Suprapubic skin (tissue), 4 donors: Measurements from ENCODE around the gene DLGAP4. TPM values are rescaled to one million over a fixed set of nuclear protein-coding genes. Genes with fewer than 3 reads are reported as not detected.

Experiments
- DNase-seq, 2 donors: peaks; one replicate each; pipeline ENCODE4 v3.0.0-alpha.2; 2019; ENCODE audit warnings: low spot score in 2 of 2
- H3K27ac ChIP-seq: fragments of 200-600 bp; sonication (generic); one replicate; pipeline ENCODE4 v1.5.1; 2019
- H3K27me3 ChIP-seq: fragments of 200-600 bp; sonication (generic); one replicate; pipeline ENCODE4 v1.5.1; 2019
- H3K36me3 ChIP-seq: fragments of 200-600 bp; sonication (generic); one replicate; pipeline ENCODE4 v1.5.1; 2019
- H3K4me1 ChIP-seq: fragments of 200-600 bp; sonication (generic); one replicate; pipeline ENCODE4 v1.5.1; 2019
- H3K4me3 ChIP-seq: fragments of 200-600 bp; sonication (generic); one replicate; pipeline ENCODE4 v1.5.1; 2019; ENCODE audit warnings: mild to moderate bottlenecking
- H3K9me3 ChIP-seq: fragments of 200-600 bp; sonication (generic); one replicate; pipeline ENCODE4 v1.5.1; 2019
- CTCF ChIP-seq, 2 donors: fragments of 200-600 bp in 1 of 2; fragments of 450-650 bp in 1 of 2; sonication (generic) in 1 of 2; IDR thresholded peaks; one replicate each; pipeline ENCODE4 v1.5.1; 2016 to 2019; ENCODE audit warnings: antibody characterized with exemption in 2 of 2, mild to moderate bottlenecking in 1 of 2, moderate library complexity in 1 of 2
- EP300 ChIP-seq: sonication (generic); formaldehyde crosslinking; IDR thresholded peaks from one replicate; pipeline ENCODE4 v1.6.1; 2017; ENCODE audit warnings: antibody characterized with exemption
- POLR2A ChIP-seq, 2 donors: fragments of 450-650 bp; IDR thresholded peaks; one replicate each; pipeline ENCODE4 v1.6.1; 2017; ENCODE audit warnings: antibody characterized with exemption in 2 of 2, mild to moderate bottlenecking in 2 of 2, moderate library complexity in 2 of 2
- POLR2AphosphoS5 ChIP-seq, 3 donors: sonication (generic); formaldehyde crosslinking; IDR thresholded peaks; one replicate each; pipeline ENCODE4 v1.6.1; 2017; ENCODE audit warnings: antibody characterized with exemption in 3 of 3
- WGBS: methylation state at CpG from one replicate; pipeline ENCODE4 v1.1.5; 2018; 5-methylcytosine and 5-hydroxymethylcytosine counted together
- total RNA-seq, 4 donors: library from RNA; depleted of rRNA; stranded (reverse); fragments of >200 nt; gene quantifications; one replicate each; pipeline ENCODE4 v1.1.0, GENCODE V29; 2016

The DLGAP4 gene
- total RNA-seq, 4 donors from 2014 or later = 69.5 to 120 (median 96.8) TPM

DNA sequence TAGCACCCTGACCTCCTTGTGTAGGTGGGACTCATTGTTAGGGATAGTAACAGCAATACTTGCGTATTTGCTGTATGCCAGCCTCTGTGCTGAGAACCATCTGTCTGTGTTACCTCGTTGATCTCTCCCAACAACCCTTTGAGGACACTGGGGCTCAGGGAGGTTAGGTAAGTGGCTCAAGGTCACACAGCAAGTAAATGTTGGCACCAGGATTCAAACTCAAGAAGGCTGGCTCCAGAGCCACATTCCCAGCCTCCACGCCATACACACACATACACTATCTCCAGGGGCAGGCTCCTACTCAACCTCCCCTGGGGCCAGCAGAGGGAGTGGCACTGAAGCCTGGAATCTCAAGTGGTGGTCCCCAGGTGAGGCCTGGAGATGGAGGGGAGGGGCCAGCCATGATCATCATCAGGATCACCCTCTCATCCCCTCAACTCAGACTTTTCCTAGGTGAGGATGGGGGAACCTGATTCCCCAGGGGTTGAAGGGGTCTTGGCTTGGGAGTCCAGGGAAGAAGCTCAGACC, 109.4 kb downstream of the DLGAP4 start:
- H3K36me3 ChIP-seq = no peaks in the 10 kb centered on the region
- DNase-seq = no peak
- H3K4me3 ChIP-seq = no peak overlapping the region
- 78% methylated on average over 3 of the region's 3 CpGs for WGBS
- peaks cover 6% of the 10 kb centered on the region for H3K27me3 ChIP-seq
- H3K4me1 ChIP-seq = no peaks in the 10 kb centered on the region
- H3K9me3 ChIP-seq = no peaks in the 10 kb centered on the region
- TF ChIP-seq EP300 (no peak), POLR2A (IDR thresholded peaks at IDR 0.05) (no peak), POLR2AphosphoS5 (IDR thresholded peaks at IDR 0.05) (no peak), CTCF (IDR thresholded peaks at IDR 0.05) (no peak)
- H3K27ac ChIP-seq = no peak overlapping the region

DNA sequence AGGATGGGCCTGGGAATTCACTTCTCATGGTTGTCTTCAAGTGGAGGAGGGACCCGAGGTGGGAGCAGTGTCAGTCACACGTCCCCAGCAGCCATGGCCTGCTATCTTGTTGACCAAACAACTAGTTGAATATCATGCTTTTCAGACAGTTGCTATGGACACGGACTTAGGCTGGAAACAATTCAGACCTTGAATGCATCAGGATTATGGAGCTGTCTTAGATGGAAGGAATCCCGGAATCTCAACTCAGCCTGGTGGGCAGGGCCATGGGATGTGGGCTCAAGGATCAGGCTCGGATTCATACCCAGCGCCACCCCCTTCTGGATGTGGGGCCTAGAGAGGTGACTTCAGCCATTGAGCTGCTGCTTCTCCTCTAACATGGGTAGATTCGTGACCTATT, 112.6 kb downstream of the DLGAP4 start:
- H3K4me3 ChIP-seq = no peak overlapping the region
- WGBS = 93% methylated on average over 7 of the region's 7 CpGs
- DNase-seq = no peak
- no peak for TF ChIP-seq POLR2AphosphoS5 (IDR thresholded peaks at IDR 0.05)
- no peak for TF ChIP-seq CTCF (IDR thresholded peaks at IDR 0.05)
- TF ChIP-seq POLR2A (IDR thresholded peaks at IDR 0.05) = no peak
- no peak for TF ChIP-seq EP300
- H3K4me1 ChIP-seq = peaks cover 4% of the 10 kb centered on the region
- no peaks in the 10 kb centered on the region for H3K9me3 ChIP-seq
- H3K36me3 ChIP-seq = no peaks in the 10 kb centered on the region
- H3K27ac ChIP-seq = no peak overlapping the region
- peaks cover 10% of the 10 kb centered on the region for H3K27me3 ChIP-seq

DNA sequence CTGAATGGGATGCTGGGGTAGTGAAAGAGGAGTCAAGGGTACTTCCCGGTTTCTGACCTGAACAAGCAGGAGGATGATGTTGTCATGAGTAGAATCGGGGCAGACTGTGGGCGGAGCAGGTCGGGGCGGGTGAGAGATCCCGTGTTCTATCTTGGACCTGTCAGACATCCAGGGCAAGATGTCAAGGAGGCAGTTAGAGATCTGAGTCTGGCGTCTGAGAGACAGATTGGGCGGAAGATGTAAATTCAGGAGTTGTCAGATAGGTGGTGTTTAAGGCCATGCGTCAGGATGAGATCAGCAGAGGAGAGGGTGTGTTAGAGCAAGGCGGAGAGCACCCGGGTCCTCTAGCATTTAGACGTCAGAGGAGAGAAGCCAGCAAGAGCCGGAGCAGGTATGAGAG, 115.5 kb downstream of the DLGAP4 start:
- WGBS = 29% methylated on average over 13 of the region's 13 CpGs
- DNase-seq = no peak
- Histone ChIP-seq H3K27ac (no peak overlapping the region), H3K4me3 (no peak overlapping the region), H3K9me3 (no peaks in the 10 kb centered on the region), H3K4me1 (peaks cover 4% of the 10 kb centered on the region), H3K27me3 (peaks cover 7% of the 10 kb centered on the region), H3K36me3 (no peaks in the 10 kb centered on the region)
- TF ChIP-seq EP300 (no peak), POLR2A (IDR thresholded peaks at IDR 0.05) (no peak), CTCF (IDR thresholded peaks at IDR 0.05) (no peak), POLR2AphosphoS5 (IDR thresholded peaks at IDR 0.05) (no peak)

GRCh38 chr20:36424314-36424713, 118.2 kb downstream of the DLGAP4 start:
- H3K36me3 ChIP-seq = no peaks in the 10 kb centered on the region
- DNase-seq = no peak
- WGBS = 34% methylated on average over 3 of the region's 3 CpGs
- no peak overlapping the region for H3K4me3 ChIP-seq
- peaks cover 7% of the 10 kb centered on the region for H3K27me3 ChIP-seq
- no peaks in the 10 kb centered on the region for H3K9me3 ChIP-seq
- no peak for TF ChIP-seq CTCF (IDR thresholded peaks at IDR 0.05)
- peaks cover 4% of the 10 kb centered on the region for H3K4me1 ChIP-seq
- H3K27ac ChIP-seq = no peak overlapping the region

DNA sequence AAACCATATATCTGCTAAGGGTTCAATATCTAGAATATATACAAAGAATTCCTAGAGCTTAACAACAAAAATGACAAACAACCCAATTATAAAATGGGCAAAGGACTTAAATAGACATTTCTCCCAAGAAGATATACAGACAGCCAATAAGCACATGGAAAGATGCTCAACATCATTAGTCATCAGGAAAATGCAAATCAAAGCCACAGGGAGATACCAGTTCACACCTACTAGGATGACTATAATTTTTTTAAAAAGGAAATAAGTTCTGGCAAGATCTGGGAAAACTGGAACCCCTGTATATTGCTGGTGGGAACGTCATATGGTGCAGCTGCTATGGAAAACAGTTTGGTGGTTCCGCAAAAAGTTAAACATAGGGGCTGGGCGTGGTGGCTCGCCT, 119.0 kb downstream of the DLGAP4 start:
- H3K4me1 ChIP-seq = peaks cover 4% of the 10 kb centered on the region
- DNase-seq = no peak
- TF ChIP-seq EP300 = no peak
- TF ChIP-seq POLR2AphosphoS5 (IDR thresholded peaks at IDR 0.05) = no peak
- TF ChIP-seq CTCF (IDR thresholded peaks at IDR 0.05) = no peak
- no peak for TF ChIP-seq POLR2A (IDR thresholded peaks at IDR 0.05)
- H3K27me3 ChIP-seq = peaks cover 7% of the 10 kb centered on the region
- no peak overlapping the region for H3K27ac ChIP-seq
- WGBS = 39% methylated on average over 4 of the region's 4 CpGs
- no peak overlapping the region for H3K4me3 ChIP-seq
- H3K9me3 ChIP-seq = no peaks in the 10 kb centered on the region
- no peaks in the 10 kb centered on the region for H3K36me3 ChIP-seq
